HUDEP-2 (cell line): ENCODE data around the gene DPP10.

Experiments used
- DNase-seq, 76 experiments: peaks; one replicate each; lab custom pipeline; 2025; ENCODE audit not compliant: unreplicated experiment in 76 of 76; lab: John Stamatoyannopoulos, UW

DPP10 gene

GRCh38 chr2:114579542-114579941, 137.1 kb downstream of the DPP10 start:
- no peak for DNase-seq

- no peak for DNase-seq
Observed at GRCh38 chr2:114580691-114581090, 138.2 kb downstream of the DPP10 start.

- no peak for DNase-seq
Observed at GRCh38 chr2:114598329-114598728, 155.9 kb downstream of the DPP10 start.

- no peak for DNase-seq
Observed at GRCh38 chr2:114609203-114609602, 166.8 kb downstream of the DPP10 start.

GRCh38 chr2:114609801-114610200, 167.4 kb downstream of the DPP10 start:
- no peak for DNase-seq

- no peak for DNase-seq
Observed at GRCh38 chr2:114610677-114611076, 168.2 kb downstream of the DPP10 start.

- no peak for DNase-seq
Observed at GRCh38 chr2:114614592-114614991, 172.2 kb downstream of the DPP10 start.

GRCh38 chr2:114628481-114628880, 186.0 kb downstream of the DPP10 start:
- no peak for DNase-seq

GRCh38 chr2:114631146-114631545, 188.7 kb downstream of the DPP10 start:
- no peak for DNase-seq

- no peak for DNase-seq
Observed at GRCh38 chr2:114642166-114642770, 199.8 kb downstream of the DPP10 start.

GRCh38 chr2:114642988-114643553, 200.6 kb downstream of the DPP10 start:
- no peak for DNase-seq

- DNase-seq: no peak
Observed at GRCh38 chr2:114651933-114652332, 209.5 kb downstream of the DPP10 start.

GRCh38 chr2:114659880-114660279, 217.4 kb downstream of the DPP10 start:
- DNase-seq: no peak

GRCh38 chr2:114661971-114662939, 219.8 kb downstream of the DPP10 start:
- no peak for DNase-seq

- DNase-seq: no peak
Observed at GRCh38 chr2:114668415-114668814, 226.0 kb downstream of the DPP10 start.

GRCh38 chr2:114683251-114683650, 240.8 kb downstream of the DPP10 start:
- no peak for DNase-seq

GRCh38 chr2:114684403-114684802, 242.0 kb downstream of the DPP10 start:
- no peak for DNase-seq

GRCh38 chr2:114685102-114685501, 242.7 kb downstream of the DPP10 start:
- DNase-seq: no peak

- no peak for DNase-seq
Observed at GRCh38 chr2:114688241-114688640, 245.8 kb downstream of the DPP10 start.

GRCh38 chr2:114698520-114698919, 256.1 kb downstream of the DPP10 start:
- DNase-seq: no peak

GRCh38 chr2:114699423-114699944, 257.0 kb downstream of the DPP10 start:
- DNase-seq: no peak
